Liver (tissue), 9 donors: ENCODE measurements around the gene TAB3. TPM values are rescaled to one million over a fixed set of nuclear protein-coding genes. Genes with fewer than 3 reads are reported as not detected.

Source experiments
- DNase-seq: peaks from one replicate; pipeline ENCODE4 v3.0.0-alpha.2; 2017; ENCODE audit warnings: low spot score
- H3K27ac ChIP-seq, 2 donors: one replicate each; pipeline ENCODE4 v1.7.0; 2013; ENCODE audit warnings: inconsistent platforms in 2 of 2, low read length in 2 of 2, control low read depth in 1 of 2, low read depth in 1 of 2, mild to moderate bottlenecking in 1 of 2
- H3K27me3 ChIP-seq, 4 donors: one replicate each; pipeline versions ENCODE4 v1.6.1 to v1.7.0; 2013; ENCODE audit warnings: low read length in 3 of 4, inconsistent platforms in 1 of 4, mild to moderate bottlenecking in 1 of 4, moderate library complexity in 1 of 4; ENCODE audit not compliant: control insufficient read depth in 4 of 4, insufficient read depth in 4 of 4
- H3K36me3 ChIP-seq, 4 donors: one replicate each; pipeline versions ENCODE4 v1.6.1 to v1.7.0; 2013; ENCODE audit warnings: low read length in 3 of 4, mild to moderate bottlenecking in 3 of 4, low read depth in 1 of 4, moderate library complexity in 1 of 4; ENCODE audit not compliant: control insufficient read depth in 4 of 4, insufficient read depth in 3 of 4
- H3K4me1 ChIP-seq, 4 donors: one replicate each; pipeline versions ENCODE4 v1.6.1 to v1.7.0; 2013; ENCODE audit warnings: low read length in 3 of 4, mild to moderate bottlenecking in 3 of 4, moderate library complexity in 1 of 4; ENCODE audit not compliant: control insufficient read depth in 4 of 4, insufficient read depth in 4 of 4
- H3K4me3 ChIP-seq, 3 donors: one replicate each; pipeline versions ENCODE4 v1.6.1 to v1.7.0; 2013; ENCODE audit warnings: low read length in 3 of 3, control low read depth in 1 of 3, low read depth in 1 of 3, mild to moderate bottlenecking in 1 of 3
- H3K9ac ChIP-seq, 2 donors: one replicate each; pipeline ENCODE4 v1.7.0; 2013; ENCODE audit warnings: low read length in 2 of 2, mild to moderate bottlenecking in 2 of 2, moderate library complexity in 2 of 2, control low read depth in 1 of 2, low read depth in 1 of 2
- H3K9me3 ChIP-seq, 4 donors: one replicate each; pipeline versions ENCODE4 v1.6.1 to v1.7.0; 2013; ENCODE audit warnings: low read length in 3 of 4; ENCODE audit not compliant: control insufficient read depth in 4 of 4
- ATF3 ChIP-seq: IDR thresholded peaks from 2 replicates; pipeline ENCODE4 v1.6.1; 2016; ENCODE audit warnings: antibody characterized with exemption
- CTCF ChIP-seq: fragments of 150-350 bp; IDR thresholded peaks from 2 replicates; pipeline ENCODE4 v1.5.1; 2017; ENCODE audit warnings: improper control_type of control experiment, low read depth, low read length; ENCODE audit not compliant: missing input control
- EGR1 ChIP-seq, 2 donors: IDR thresholded peaks; 2 replicates each; pipeline ENCODE4 v1.6.1; 2016 to 2018; ENCODE audit warnings: antibody characterized with exemption in 2 of 2, low read depth in 2 of 2
- FOXA2 ChIP-seq: IDR thresholded peaks from 2 replicates; pipeline ENCODE4 v1.6.1; 2016; ENCODE audit warnings: antibody characterized with exemption
- GABPA ChIP-seq, 2 donors: IDR thresholded peaks in 1 of 2; conservative IDR thresholded peaks in 1 of 2; 2 replicates each; pipeline ENCODE4 v1.6.1; 2016; ENCODE audit warnings: antibody characterized with exemption in 2 of 2, mild to moderate bottlenecking in 1 of 2, moderate library complexity in 1 of 2
- HNF4A ChIP-seq, 2 donors: conservative IDR thresholded peaks; 2 replicates each; pipeline ENCODE4 v1.6.1; 2016; ENCODE audit warnings: antibody characterized with exemption in 2 of 2, mild to moderate bottlenecking in 2 of 2
- HNF4G ChIP-seq: IDR thresholded peaks from 2 replicates; pipeline ENCODE4 v1.6.1; 2016; ENCODE audit warnings: antibody characterized with exemption
- JUND ChIP-seq, 2 donors: IDR thresholded peaks; 2 replicates each; pipeline ENCODE4 v1.6.1; 2016; ENCODE audit warnings: antibody characterized with exemption in 2 of 2
- MAX ChIP-seq: IDR thresholded peaks from 2 replicates; pipeline ENCODE4 v1.6.1; 2016; ENCODE audit warnings: antibody characterized with exemption
- NR2F2 ChIP-seq: IDR thresholded peaks from 2 replicates; pipeline ENCODE4 v1.6.1; 2016; ENCODE audit warnings: antibody characterized with exemption
- REST ChIP-seq: IDR thresholded peaks from 2 replicates; pipeline ENCODE4 v1.6.1; 2016; ENCODE audit warnings: antibody characterized with exemption, mild to moderate bottlenecking
- RXRA ChIP-seq, 2 donors: IDR thresholded peaks; 2 replicates each; pipeline ENCODE4 v1.6.1; 2017 to 2018; ENCODE audit warnings: antibody characterized with exemption in 2 of 2, mild to moderate bottlenecking in 1 of 2
- SP1 ChIP-seq: IDR thresholded peaks from 2 replicates; pipeline ENCODE4 v1.6.1; 2018; ENCODE audit warnings: antibody characterized with exemption, mild to moderate bottlenecking
- TAF1 ChIP-seq: conservative IDR thresholded peaks from 2 replicates; pipeline ENCODE4 v1.6.1; 2016; ENCODE audit warnings: antibody characterized with exemption, mild to moderate bottlenecking
- YY1 ChIP-seq: IDR thresholded peaks from 2 replicates; pipeline ENCODE4 v1.6.1; 2016; ENCODE audit warnings: antibody characterized with exemption, mild to moderate bottlenecking
- ZBTB33 ChIP-seq: IDR thresholded peaks from 2 replicates; pipeline ENCODE4 v1.6.1; 2016; ENCODE audit warnings: antibody characterized with exemption
- WGBS: extraction: QIAGEN DNeasy Blood & Tissue Kit; methylation state at CpG from one replicate; pipeline ENCODE4 v1.1.7; 2013; 5-methylcytosine and 5-hydroxymethylcytosine counted together
- polyA plus RNA-seq, 2 donors: library from polyadenylated mRNA; stranded (reverse) in 1 of 2; unstranded in 1 of 2; fragments of 200-250 nt in 1 of 2; fragments of >200 nt in 1 of 2; fragmentation: Nextera tagmentation in 1 of 2; extraction: Ambion mirVana in 1 of 2; gene quantifications; one replicate each; pipeline versions ENCODE4 v1.2.1 to v1.2.3, GENCODE V29; 2013 to 2015
- total RNA-seq, 2 donors: library from RNA; depleted of rRNA; stranded (reverse); fragments of >200 nt; gene quantifications; one replicate each; pipeline ENCODE4 v1.2.3, GENCODE V29; 2014
- donor health status: healthy.
- donor health status: healthy.
- donor health status: healthy.
- donor health status: healthy.
- donor health status: healthy.

The TAB3 gene
- total and polyA plus RNA-seq, 4 donors = 10.0 to 32.2 (median 17.4) TPM

- Histone ChIP-seq H3K4me1 (peaks cover 0 to 7% (median 1%) of the 10 kb centered on the region in 4 donors), H3K9ac (no peak overlapping the region), H3K4me3 (no peak overlapping the region), H3K27me3 (no peaks in the 10 kb centered on the region), H3K36me3 (no peaks in the 10 kb centered on the region), H3K9me3 (no peaks in the 10 kb centered on the region), H3K27ac (no peak overlapping the region)
- no peak for DNase-seq
- TF ChIP-seq EGR1 (IDR thresholded peaks at IDR 0.05; ENCODE audit: low read depth in 2 of 2) (no peak), HNF4G (no peak), TAF1 (no peak), RXRA (IDR thresholded peaks at IDR 0.05) (no peak), FOXA2 (no peak), MAX (no peak), CTCF (no peak), YY1 (no peak), SP1 (no peak), ATF3 (no peak), GABPA (IDR thresholded peaks at IDR 0.05 in 1 of 2, conservative IDR thresholded peaks at IDR 0.05 in 1 of 2) (no peak), REST (no peak)
- 52% methylated on average over 3 of the region's 3 CpGs for WGBS
These were observed 64.8 kb downstream of the TAB3 start for GRCh38 chrX:30824275-30824674.

- peaks cover 0 to 7% (median 1%) of the 10 kb centered on the region in 4 donors for H3K4me1 ChIP-seq
- H3K4me3 ChIP-seq = no peak overlapping the region
- H3K36me3 ChIP-seq = no peaks in the 10 kb centered on the region
- 95% methylated on average over 2 of the region's 2 CpGs for WGBS
- DNase-seq = no peak
- H3K27me3 ChIP-seq = no peaks in the 10 kb centered on the region
- no peak overlapping the region for H3K9ac ChIP-seq
- no peak overlapping the region for H3K27ac ChIP-seq
- H3K9me3 ChIP-seq = no peaks in the 10 kb centered on the region
- TF ChIP-seq ATF3 (no peak), MAX (no peak), EGR1 (IDR thresholded peaks at IDR 0.05; ENCODE audit: low read depth in 2 of 2) (no peak), SP1 (no peak), RXRA (IDR thresholded peaks at IDR 0.05) (no peak), ZBTB33 (no peak), NR2F2 (no peak), YY1 (no peak), REST (no peak), JUND (IDR thresholded peaks at IDR 0.05) (no peak), GABPA (IDR thresholded peaks at IDR 0.05 in 1 of 2, conservative IDR thresholded peaks at IDR 0.05 in 1 of 2) (no peak), HNF4A (conservative IDR thresholded peaks at IDR 0.05) (no peak), FOXA2 (no peak), CTCF (no peak)
These were observed 66.3 kb downstream of the TAB3 start for GRCh38 chrX:30822764-30823163.
